Fibroblast of the aortic adventitia (primary cell): ENCODE results near the gene FAM13C. TPM values are rescaled to one million over a fixed set of nuclear protein-coding genes. Genes with fewer than 3 reads are reported as not detected.
A peak's percentile ranks its signal among the peaks of the same experiment; 100 is the strongest.

Experiments used
- DNase-seq: peaks from one replicate; pipeline ENCODE4 v3.0.0-alpha.2; 2010; ENCODE audit warnings: low read depth
- H3K4me3 ChIP-seq: 2 replicates; pipeline ENCODE4 v1.5.1; 2011; ENCODE audit warnings: low read depth, mild to moderate bottlenecking, control low read depth, low read length, moderate library complexity
- CTCF ChIP-seq: IDR thresholded peaks from 2 replicates; pipeline ENCODE4 v1.5.1; 2011; ENCODE audit warnings: mild to moderate bottlenecking, low read length, control low read depth, inconsistent platforms; ENCODE audit not compliant: insufficient read depth
- total RNA-seq: library from RNA; depleted of rRNA; stranded (reverse); fragments of >200 nt; gene quantifications from 2 replicates; pipeline ENCODE4 v1.2.3, GENCODE V29; 2012; ENCODE audit warnings: low replicate concordance

Gene FAM13C
- total RNA-seq, 1 donor: 3.3 TPM

GRCh38 chr10:59381687-59382086 is 19.3 kb upstream of the FAM13C start:
- no peak overlapping the region for H3K4me3 ChIP-seq
- no peak for TF ChIP-seq CTCF
- no peak for DNase-seq

GRCh38 chr10:59376846-59377245 is 14.5 kb upstream of the FAM13C start:
- H3K4me3 ChIP-seq: no peak overlapping the region
- DNase-seq: no peak

GRCh38 chr10:59375990-59376389 is 13.6 kb upstream of the FAM13C start:
- no peak for TF ChIP-seq CTCF
- no peak overlapping the region for H3K4me3 ChIP-seq
- no peak for DNase-seq

More at GRCh38 chr10:59376846-59377245, 14.5 kb upstream of the FAM13C start:
- TF ChIP-seq CTCF: no peak

GRCh38 chr10:59374916-59375315 is 12.6 kb upstream of the FAM13C start:
- no peak overlapping the region for H3K4me3 ChIP-seq
- TF ChIP-seq CTCF: no peak
- DNase-seq: peak; percentile 26

- peak; percentile 61 for DNase-seq
- no peak overlapping the region for H3K4me3 ChIP-seq
- TF ChIP-seq CTCF: no peak
These were observed 10.7 kb upstream of the FAM13C start for GRCh38 chr10:59373071-59373470.

GRCh38 chr10:59372543-59372942 is 10.2 kb upstream of the FAM13C start:
- DNase-seq: peak; percentile 72
- no peak overlapping the region for H3K4me3 ChIP-seq
- TF ChIP-seq CTCF: no peak

- H3K4me3 ChIP-seq: no peak overlapping the region
- no peak for TF ChIP-seq CTCF
These were observed 3.9 kb upstream of the FAM13C start for GRCh38 chr10:59366290-59366689.

More at GRCh38 chr10:59366290-59366689, 3.9 kb upstream of the FAM13C start:
- peak; percentile 37 for DNase-seq
